COR-L47 (cell line): ENCODE measurements around the gene KIRREL3.
"Not testable (repeated sequence)": the region's sequence is repeated elsewhere in the genome, so short reads cannot be mapped to it uniquely, and the experiment has no call there.

ENCODE experiments used
- DNase-seq: peaks from one replicate; lab custom pipeline; 2025; lab: John Stamatoyannopoulos, UW

The KIRREL3 gene

DNA sequence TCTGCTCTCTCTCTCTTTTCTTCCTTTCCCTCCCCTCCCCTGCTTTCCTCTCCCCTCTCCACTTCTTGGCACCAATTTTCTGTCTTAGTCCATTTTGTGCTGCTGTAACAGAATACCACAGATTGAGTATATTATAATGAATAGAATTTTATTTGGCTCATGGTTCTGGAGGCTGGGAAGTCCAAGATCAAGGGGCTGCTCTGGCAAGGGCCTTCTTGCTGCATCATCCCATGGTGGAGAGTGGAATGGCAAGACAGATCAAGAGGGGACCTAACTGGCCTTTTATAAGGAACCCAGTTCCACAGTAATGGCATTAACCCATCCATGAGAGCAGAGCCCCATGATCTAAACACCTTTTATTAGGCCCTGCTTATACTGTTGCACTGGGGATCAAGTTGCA, 600.6 kb downstream of the KIRREL3 start:
- no peak for DNase-seq

DNA sequence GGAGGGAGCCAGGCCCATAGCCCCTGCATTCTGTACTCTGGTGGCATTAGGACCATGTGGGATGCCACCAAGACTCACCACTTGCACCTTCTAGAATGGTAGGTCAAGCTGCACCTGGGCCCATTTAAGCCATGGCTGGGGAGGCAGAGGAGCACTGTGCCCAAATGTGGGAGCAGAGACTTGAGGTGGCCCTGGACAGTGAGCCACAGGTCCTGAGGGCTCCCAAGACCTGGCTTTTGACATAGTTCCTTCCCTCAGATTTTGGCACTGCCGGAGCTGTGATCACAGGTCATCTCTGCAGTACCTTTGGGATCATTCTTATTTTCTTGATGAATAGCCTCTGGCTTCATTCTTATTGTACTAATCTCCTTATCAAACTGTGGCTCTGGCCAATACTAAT, 601.8 kb downstream of the KIRREL3 start:
- DNase-seq: no peak

DNA sequence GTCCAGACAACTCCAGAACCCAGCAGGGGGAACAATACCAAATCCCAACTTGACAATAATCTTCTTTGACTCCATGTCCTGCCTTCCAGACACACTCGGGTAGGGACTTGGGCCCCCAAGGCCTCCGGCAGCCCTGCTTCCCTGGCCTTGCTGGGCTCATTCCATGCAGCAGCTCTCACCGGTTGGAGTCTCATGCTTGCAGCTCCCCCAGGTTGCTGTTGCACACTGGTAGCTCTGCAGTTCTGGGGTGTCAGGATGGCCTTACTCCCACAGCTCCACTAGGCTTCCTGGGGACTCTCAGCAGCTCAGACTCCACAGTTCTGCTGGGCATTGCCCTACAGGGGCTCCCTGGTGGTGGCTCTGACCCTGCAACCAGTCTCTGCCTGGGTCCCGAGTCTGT, 602.3 kb downstream of the KIRREL3 start:
- DNase-seq: no peak

DNA sequence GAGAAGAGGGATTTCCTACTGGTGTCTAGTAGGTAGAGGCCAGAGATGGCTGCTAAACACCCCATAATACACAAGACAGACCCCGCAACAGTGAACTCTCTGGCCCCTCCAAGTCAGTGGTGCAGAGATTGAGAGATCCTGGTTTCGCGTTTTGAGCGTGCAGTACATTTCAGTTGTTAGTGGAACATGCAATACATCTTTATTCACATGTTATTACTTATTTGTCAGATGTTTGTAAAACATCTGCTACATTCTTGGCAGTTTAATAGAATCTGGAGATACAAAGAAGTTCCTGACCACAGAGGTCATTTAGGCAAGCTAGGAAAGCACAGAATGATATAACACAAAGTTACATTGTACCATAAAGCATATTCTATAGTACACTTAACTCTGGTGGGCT, 603.6 kb downstream of the KIRREL3 start:
- DNase-seq: no peak

DNA sequence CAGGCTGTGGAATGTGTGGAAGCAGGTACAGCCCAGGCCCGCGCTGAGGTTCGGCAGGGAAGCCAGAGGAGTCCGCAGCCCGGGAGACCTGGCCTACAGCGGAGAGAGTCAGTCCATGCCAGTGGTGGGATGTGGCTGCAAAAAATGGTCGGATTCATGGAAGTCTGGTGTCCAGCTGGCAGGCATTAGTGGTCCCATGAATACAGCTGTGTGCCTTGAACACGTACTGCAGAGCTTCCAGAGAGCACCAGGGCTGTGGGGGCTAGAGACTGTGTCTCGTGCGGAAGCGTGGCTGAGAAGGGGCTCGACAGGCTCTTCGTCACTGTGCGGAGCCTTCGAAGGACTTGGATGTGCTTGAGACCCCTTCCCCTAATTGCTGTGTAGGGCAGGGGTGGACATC, 604.3 kb downstream of the KIRREL3 start:
- not testable (repeated sequence) for DNase-seq

DNA sequence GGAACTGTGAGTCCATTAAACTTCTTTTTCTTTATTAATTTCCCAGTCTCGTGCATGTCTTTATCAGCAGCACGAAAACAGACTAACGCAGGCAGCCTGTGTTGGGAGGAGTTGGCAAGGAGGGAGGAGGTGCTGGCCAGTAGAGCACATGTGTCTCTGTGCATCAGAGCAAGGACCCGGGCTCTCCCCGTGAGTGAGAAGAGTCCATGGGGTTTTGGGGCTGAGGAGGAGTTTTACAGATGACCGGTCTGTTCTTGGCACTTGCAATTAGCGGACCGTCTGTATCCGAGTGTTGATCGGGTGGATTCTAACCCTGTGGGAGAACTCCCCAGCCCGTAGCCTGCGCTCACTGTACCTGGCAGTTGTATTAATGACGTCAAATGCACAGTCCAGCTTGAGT, 604.8 kb downstream of the KIRREL3 start:
- DNase-seq: not testable (repeated sequence)

DNA sequence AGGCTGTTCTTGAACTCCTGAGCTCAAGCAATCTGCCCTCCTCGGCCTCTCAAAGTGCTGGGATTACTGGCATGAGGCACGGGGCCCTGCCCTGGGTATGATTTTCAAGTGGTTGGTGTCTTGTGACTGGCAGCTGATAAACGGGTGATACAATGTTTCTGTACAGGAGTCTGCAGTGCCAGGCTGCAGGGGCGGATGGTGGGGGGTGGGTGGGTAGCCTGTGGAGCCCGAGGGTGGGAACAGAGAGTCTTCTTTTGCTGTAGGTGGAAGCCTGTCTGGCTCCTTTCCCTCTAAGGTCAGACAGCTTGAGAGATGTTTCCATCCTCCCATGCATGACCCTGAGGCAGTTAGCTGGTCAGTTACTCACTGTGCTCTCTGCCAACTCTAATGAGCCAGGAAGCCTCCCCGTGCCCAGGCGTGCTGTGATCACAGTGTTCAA, 605.9 kb downstream of the KIRREL3 start:
- not testable (repeated sequence) for DNase-seq

DNA sequence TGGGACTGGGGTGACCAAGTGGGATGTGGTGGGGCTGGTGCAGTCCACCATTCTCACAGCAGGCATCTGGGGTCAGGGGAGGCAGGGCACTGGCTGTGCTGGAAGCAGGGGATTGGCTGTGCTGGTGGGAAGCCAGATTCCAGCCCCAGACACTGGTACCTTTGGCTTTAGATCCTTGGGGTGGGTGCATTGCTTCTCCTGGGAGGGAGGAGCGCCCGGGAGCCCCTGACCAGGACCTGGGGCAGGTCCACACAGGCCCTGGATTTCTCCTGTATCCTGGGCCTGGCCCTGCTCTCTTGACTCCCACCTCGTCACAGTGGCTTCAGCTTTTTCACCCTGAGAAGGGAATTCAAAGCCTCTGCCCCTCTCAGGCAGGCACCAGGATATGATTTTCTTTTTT, 606.5 kb downstream of the KIRREL3 start:
- no peak for DNase-seq

DNA sequence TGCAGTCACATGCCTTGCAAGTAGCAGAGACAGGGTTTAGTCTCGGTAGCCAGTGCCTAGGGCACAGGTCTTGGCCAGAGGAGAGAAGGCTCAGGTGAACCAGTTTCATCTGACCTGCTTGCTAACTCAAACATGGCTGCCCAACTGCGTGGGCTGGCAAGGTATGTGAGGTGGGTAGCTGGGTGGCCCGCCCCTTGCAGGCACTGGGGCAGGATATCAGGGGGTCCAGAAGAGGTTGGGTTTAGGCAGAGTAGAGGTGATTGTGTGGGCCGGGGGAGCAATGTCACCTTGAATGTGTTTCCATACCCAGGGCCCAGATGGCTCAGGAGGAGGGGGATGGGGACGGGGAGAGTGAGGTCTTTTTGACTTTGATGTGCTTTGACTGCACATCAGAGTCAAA, 607.4 kb downstream of the KIRREL3 start:
- no peak for DNase-seq

DNA sequence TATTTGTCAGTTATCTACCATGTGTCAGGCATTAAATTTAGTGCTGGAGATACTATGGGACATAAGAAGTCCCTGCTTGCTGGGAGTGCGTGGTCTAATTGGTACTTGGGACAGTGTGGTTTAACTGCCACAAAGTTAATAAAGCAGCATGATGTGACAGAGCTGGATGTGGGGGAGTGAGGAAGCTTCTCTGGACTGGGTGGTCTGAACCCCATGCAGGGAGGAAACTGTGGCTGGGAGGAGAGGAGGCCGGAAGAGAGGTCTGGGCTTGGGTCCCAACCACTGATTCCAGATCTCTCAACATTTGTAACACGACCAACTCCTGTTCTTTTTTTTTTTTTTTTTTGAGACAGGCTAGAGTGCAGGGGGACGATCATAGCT, 607.9 kb downstream of the KIRREL3 start:
- no peak for DNase-seq

DNA sequence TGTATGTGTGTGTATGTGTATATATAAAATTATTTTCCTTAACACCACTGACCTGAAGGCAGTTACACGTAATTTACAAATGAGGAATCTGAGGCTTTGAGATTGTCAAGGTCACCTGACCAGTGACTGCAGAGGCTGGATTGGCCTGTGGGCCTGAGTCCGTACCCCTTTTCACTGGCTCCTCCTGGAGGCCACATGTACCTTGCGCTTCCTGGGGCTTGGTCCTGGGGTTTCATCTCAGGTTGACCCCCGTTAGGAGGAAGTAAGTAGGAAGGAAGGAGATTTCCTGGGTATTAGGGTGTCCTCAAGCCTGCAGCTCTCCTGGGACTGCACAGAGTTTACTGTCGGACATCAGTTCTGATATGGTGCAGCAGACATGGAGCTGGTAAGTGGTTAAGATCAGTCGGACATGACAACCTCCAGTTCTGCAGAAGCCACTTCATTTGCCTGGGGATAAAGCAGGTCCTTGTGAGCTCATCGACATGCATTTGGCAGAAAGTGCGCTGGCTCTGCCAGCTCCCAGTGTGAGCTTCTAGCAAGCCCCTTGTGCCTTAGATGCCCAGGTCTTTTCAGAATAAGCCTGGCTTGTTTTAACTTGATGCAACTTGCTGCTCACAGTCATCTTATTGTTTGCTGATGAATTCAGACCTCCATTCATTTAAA, 608.5 kb downstream of the KIRREL3 start:
- no peak for DNase-seq

DNA sequence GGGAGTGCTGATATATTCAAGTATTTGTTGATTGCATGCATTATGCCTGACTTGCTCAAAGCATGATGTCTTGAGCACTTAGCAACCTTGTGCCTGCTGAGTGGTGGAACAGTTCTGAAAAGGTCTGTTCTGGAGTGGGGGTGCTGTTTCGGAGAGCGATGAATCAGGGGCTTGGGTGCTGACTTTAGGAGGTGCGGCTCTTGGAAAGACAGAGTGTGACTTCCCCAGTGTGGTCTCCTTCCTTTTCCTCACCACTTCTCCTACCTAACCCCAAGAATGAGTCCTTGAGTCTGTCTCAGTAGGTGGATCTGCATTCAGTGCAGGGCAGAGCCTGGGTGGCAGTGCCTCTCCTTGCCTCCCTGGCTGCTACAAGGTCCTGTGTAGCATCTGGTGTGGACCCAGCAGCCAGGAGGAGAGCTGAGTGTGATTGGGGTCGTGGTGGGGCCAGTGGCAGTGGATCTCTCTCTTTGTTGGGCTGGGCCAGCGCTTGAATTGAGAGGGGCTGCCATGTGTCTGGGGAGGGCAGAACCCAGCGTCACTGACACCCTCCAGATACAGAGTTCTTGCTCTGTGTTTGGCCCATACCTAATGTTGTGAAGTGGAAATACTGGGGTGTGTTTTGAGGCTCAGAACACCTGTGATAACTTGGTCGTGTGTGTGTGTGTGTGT, 609.1 kb downstream of the KIRREL3 start:
- no peak for DNase-seq

DNA sequence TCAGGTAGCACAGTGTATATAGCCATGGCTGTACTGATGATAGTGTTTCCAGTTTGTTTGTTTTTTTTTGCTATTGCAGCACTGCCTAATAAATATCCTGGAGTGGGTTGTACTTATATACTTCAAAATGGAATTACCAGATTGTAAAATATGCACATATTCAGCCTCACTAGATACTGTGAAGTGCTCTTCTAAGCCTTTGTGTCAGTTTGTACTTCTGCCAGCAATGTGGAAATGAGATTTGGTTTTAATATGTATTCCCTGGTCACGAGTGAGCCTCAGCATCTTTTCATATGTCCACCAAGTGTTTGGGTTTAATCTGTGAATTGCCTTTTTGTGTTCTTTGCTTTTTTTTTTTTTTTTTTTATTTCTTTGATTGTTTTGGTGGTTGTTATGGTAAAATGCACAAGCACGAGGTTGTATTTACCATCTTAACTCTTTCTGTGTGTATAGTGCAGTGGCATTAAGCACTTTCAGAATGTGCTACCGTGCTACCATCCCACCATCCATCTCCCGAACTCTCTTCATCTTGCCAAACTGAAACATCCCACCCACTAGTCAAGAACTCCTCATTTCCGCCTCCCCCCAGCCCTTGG, 610.2 kb downstream of the KIRREL3 start:
- no peak for DNase-seq

DNA sequence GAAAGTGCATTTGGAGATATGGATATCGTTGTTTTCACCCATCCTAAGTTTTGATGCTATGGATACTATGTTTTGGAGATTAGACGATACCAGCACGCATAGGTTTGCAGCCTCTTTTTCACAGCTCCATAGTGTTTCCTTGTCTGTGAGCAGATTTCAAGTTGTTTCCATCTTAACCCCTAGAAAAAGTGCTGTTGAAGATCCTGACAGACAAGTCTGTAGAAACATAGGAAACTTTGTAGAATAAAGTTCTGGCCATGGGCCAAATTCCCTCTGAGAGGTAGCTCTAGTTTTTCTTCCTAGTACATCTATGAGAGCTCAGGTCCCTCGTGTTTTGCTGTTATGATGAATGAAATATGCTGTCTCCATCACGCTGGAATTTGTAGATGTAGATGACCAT, 612.7 kb downstream of the KIRREL3 start:
- no peak for DNase-seq

DNA sequence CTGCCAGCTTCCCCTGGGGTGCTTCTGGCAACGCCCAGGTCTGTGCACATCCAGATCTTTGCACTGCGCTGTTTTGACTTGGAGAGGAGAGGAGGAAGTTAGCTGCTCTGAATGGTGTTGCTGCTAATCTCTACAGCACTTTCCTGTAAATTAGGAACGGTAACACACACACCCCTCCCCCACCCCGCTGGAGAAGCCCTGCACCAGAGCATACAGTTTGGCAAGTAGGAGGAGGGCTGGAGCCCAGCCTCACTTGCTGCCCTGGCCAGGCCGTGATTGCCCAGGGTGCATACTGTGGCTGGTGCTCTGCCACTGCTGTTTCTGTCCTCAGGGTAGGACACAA, 613.9 kb downstream of the KIRREL3 start:
- peak; percentile 74 for DNase-seq

DNA sequence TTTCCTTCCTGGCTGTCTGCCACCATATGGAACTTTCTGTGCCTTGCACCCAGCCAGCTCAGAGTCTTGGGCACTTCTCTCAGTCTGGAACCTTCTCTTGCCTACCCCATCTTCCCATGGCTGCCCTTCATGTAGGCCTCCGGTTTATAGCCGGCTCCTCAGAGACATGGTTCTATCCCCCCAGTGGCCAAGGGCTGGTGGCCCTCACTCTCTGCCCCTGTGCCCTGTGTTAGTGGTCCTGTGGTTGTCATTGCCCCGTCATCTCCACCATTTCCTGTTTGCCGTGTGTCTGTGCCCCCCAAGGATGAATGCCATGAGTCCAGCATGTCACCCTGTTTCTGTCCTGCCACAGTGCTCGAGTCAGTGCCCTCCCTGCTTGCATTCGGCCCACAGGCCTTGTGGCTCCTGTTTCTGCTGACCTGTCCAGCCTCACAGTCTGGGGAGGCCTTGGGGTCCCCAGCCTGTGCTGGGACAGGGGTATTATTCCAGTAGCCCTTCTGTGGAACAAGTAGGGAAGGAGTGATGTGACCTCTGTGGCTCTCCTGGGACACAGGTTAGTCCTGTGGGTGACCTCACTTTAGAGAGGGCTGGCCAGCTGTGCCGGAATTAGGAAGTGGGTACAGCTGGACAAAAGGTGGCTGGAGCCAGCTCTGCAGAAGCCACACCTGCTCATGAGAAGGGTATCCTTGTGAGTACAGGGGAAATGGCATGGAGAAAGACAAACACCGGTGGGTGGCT, 614.4 kb downstream of the KIRREL3 start:
- DNase-seq: no peak

DNA sequence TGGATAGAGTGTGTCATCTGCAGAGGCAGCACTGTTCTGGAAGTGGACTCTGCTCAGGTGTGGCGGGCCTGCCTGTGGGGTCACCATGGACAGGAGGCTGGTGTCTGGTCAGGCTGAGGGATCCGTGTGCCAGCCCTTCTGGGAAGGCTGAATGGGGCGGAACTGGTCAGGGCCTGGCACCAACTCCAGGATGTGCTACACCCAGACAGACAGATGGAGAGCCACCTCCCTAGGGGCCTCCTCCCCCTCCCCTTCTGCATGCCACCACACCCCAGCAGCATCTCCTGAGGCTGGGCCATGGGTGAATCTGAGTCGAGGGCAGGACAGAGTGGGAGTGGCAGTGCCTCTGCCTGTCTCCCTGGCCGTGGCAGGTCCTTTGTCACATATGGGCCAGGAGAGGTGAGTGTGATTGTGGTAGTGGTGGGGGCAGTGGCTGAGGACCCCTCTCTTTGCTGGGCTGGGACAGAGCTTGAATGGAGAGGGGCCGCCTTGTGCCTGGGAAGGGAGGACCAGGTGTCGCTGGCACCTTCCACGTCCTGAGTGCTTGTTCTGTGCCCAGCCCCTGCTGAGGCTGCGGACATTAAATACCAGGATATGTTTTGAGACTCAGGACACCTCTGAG, 616.0 kb downstream of the KIRREL3 start:
- no peak for DNase-seq

DNA sequence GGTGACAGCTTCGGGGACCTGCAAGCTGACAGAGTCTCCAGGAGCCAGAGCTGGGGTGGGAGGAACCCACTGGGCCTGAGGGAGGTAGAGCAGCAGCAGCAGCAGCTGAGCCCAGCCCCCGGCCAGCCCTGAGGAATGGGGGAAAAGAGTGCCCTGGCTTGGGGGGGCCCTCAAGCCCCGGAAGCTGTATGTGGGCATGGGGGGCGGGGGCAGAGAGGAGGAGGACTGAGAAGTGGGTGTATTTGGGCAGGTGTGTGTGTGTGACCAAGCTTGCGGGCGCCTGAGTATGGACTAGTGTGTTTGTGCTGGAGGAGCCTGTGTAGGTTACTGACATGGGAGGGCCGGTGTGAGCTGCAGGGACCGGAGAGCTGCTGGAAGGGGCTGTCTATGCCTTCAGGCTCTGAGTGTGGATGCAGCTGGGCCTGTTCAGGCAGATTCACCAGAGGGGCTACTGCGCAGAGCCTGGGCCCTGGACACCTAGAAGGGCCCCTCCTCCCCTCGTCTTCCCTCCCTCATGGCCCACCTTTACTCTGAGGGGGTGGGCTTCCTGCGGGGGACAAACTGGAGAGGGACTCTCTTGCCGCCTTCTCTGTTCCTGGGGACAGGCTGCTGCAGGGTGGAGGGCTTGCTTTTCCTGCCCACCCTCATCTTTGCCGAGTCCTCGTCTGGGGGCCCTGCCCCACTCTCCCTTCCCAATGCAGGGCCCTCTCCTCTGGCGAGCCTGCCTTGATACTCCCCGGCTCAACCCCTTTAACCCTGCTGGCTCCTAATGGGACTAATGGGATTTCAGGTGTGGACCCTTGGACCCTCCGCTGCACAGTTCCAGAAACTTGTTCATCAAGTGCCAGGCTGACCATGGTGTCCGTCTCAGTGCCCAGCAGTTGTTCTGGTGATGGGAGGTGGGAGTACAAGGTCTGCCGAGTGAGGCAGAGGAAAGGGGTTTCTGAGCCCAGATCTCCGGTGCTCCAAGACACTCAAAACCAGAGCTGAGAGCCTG, 616.9 kb downstream of the KIRREL3 start:
- no peak for DNase-seq

DNA sequence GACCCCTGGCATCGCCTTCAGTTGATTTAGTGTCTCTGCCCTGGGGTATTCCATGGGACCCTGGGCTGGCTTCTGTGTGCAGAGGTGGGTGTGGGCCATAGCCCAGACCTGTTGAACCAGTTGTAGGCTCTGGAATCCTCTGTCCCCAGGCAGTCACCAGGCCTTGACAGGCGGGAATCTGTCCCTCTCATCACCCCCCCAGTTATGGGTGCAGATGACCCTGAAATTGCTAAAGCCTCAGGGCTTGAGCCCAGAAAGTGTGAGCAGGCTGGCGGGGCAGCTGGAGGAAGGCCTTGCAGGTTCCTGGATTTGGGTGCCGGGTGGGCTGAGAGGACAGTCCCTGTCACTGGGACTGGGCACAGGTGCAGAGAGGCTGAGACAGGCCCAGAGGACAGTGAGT, 617.9 kb downstream of the KIRREL3 start:
- DNase-seq: not testable (repeated sequence)

DNA sequence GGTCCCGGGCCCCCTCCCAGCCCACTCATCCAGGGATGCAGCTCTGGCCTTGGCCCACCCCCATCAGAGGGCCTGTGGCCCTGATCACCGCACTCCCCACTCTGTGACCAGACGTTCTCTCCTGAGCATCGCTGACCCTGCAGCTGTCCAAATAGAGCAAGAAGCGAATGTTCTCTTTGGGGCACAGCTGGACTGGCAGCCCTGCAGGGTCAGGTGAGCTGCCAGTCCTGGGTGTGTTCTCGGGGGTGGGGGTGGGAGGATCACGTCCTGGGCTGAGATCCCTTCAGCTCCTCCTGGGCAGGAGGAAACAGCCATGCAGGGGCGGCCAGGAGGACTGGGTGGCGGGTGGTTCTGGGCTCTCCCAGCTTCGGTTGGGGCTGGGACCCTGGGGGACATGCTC, 618.6 kb downstream of the KIRREL3 start:
- not testable (repeated sequence) for DNase-seq

DNA sequence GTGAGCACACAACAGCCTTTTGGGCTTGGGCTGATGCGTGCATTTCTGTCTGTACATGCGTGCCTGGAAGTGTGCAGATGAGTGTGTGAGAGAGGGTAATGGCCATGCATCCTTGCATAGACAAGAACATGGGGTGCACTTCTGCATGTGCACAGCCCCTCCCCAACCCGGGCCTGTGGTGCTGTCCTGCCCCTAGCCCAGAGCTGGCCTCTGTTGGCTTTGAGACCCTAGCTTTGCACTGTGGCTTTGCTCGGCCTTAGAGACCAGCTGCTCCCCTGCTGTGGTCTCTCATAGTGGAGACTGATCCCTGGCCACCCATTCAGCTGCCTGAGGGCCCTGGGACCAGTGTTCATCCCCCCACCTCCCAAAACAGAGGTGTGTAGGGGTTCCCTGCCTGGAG, 619.7 kb downstream of the KIRREL3 start:
- DNase-seq: no peak
